H9 (cell line): Measurements from ENCODE around the gene LATS2. TPM values are rescaled to one million over a fixed set of nuclear protein-coding genes. Genes with fewer than 3 reads are reported as not detected.

Experiments used
- DNase-seq: peaks from one replicate; pipeline ENCODE4 v3.0.0-alpha.2; 2017
- H2AFZ ChIP-seq: one replicate; pipeline ENCODE4 v1.6.1; 2013; ENCODE audit warnings: mild to moderate bottlenecking, low read length, control low read depth, moderate library complexity
- H2AK5ac ChIP-seq: 2 replicates; pipeline ENCODE4 v1.6.1; 2013; ENCODE audit warnings: low read length, control low read depth, mixed read lengths; ENCODE audit not compliant: insufficient read length
- H2BK120ac ChIP-seq: one replicate; pipeline ENCODE4 v1.6.1; 2013; ENCODE audit warnings: low read depth, mild to moderate bottlenecking, low read length, control low read depth, inconsistent platforms; ENCODE audit not compliant: poor library complexity, severe bottlenecking
- H2BK12ac ChIP-seq: 2 replicates; pipeline ENCODE4 v1.6.1; 2013; ENCODE audit warnings: low read length, control low read depth, mixed read lengths, low read depth; ENCODE audit not compliant: insufficient read length
- H2BK15ac ChIP-seq: 2 replicates; pipeline ENCODE4 v1.6.1; 2013; ENCODE audit warnings: low read depth, low read length, control low read depth
- H2BK20ac ChIP-seq: one replicate; pipeline ENCODE4 v1.6.1; 2013; ENCODE audit warnings: low read depth, mild to moderate bottlenecking, low read length, control low read depth, inconsistent platforms; ENCODE audit not compliant: poor library complexity, severe bottlenecking
- H2BK5ac ChIP-seq: 2 replicates; pipeline ENCODE4 v1.6.1; 2013; ENCODE audit warnings: low read length, control low read depth, mixed read lengths; ENCODE audit not compliant: insufficient read length
- H3K14ac ChIP-seq: 2 replicates; pipeline ENCODE4 v1.6.1; 2013; ENCODE audit warnings: low read length, control low read depth; ENCODE audit not compliant: insufficient read depth
- H3K18ac ChIP-seq: 2 replicates; pipeline ENCODE4 v1.6.1; 2013; ENCODE audit warnings: low read depth, mild to moderate bottlenecking, mixed read lengths, low read length, control low read depth; ENCODE audit not compliant: insufficient read length
- H3K23ac ChIP-seq: 2 replicates; pipeline ENCODE4 v1.6.1; 2013; ENCODE audit warnings: low read length, control low read depth, mixed read lengths, low read depth; ENCODE audit not compliant: insufficient read length
- H3K23me2 ChIP-seq: 2 replicates; pipeline ENCODE4 v1.6.1; 2013; ENCODE audit warnings: low read depth, mild to moderate bottlenecking, mixed read lengths, low read length, control low read depth; ENCODE audit not compliant: insufficient read length, poor library complexity, severe bottlenecking
- H3K27ac ChIP-seq: 2 replicates; pipeline ENCODE4 v1.5.1; 2013; ENCODE audit warnings: low read length, control low read depth, mixed read lengths, low read depth; ENCODE audit not compliant: insufficient read length
- H3K27me3 ChIP-seq: 2 replicates; pipeline ENCODE4 v1.6.1; 2013; ENCODE audit warnings: low read length, control low read depth, inconsistent platforms; ENCODE audit not compliant: insufficient read depth
- H3K4ac ChIP-seq: 2 replicates; pipeline ENCODE4 v1.6.1; 2013; ENCODE audit warnings: low read depth, mild to moderate bottlenecking, control low read depth, inconsistent platforms, low read length, moderate library complexity
- H3K4me1 ChIP-seq: 2 replicates; pipeline ENCODE4 v1.6.1; 2013; ENCODE audit warnings: low read length, control low read depth, inconsistent platforms; ENCODE audit not compliant: insufficient read depth
- H3K4me2 ChIP-seq: 2 replicates; pipeline ENCODE4 v1.6.1; 2013; ENCODE audit warnings: low read length, control low read depth, mixed read lengths; ENCODE audit not compliant: insufficient read length, insufficient read depth
- H3K56ac ChIP-seq: 2 replicates; pipeline ENCODE4 v1.6.1; 2013; ENCODE audit warnings: low read depth, mild to moderate bottlenecking, mixed read lengths, low read length, control low read depth; ENCODE audit not compliant: insufficient read length
- H3K79me1 ChIP-seq: 2 replicates; pipeline ENCODE4 v1.6.1; 2013; ENCODE audit warnings: low read depth, mild to moderate bottlenecking, moderate library complexity, low read length, control low read depth, inconsistent platforms; ENCODE audit not compliant: insufficient read depth, poor library complexity, severe bottlenecking
- H3K79me2 ChIP-seq: 2 replicates; pipeline ENCODE4 v1.6.1; 2013; ENCODE audit warnings: low read length, control low read depth, inconsistent platforms; ENCODE audit not compliant: insufficient read depth
- H3K9ac ChIP-seq: 2 replicates; pipeline ENCODE4 v1.6.1; 2013; ENCODE audit warnings: low read length, control low read depth, mixed read lengths; ENCODE audit not compliant: insufficient read length; ENCODE audit errors: extremely low read depth
- H3K9me3 ChIP-seq: one replicate; pipeline ENCODE4 v1.6.1; 2013; ENCODE audit warnings: low read depth, low read length, inconsistent platforms; ENCODE audit not compliant: control insufficient read depth
- H3T11ph ChIP-seq: one replicate; pipeline ENCODE4 v1.6.1; 2013; ENCODE audit warnings: mild to moderate bottlenecking, low read length, control low read depth, inconsistent platforms
- H4K20me1 ChIP-seq: one replicate; pipeline ENCODE4 v1.6.1; 2013; ENCODE audit not compliant: control insufficient read depth, insufficient read length, insufficient read depth
- H4K5ac ChIP-seq: 2 replicates; pipeline ENCODE4 v1.6.1; 2013; ENCODE audit warnings: low read depth, mild to moderate bottlenecking, mixed read lengths, low read length, control low read depth; ENCODE audit not compliant: insufficient read length
- H4K8ac ChIP-seq: replicated peaks from 2 replicates; pipeline ENCODE4 v1.6.1; 2013; ENCODE audit warnings: low read length, control low read depth, mixed read lengths, low read depth; ENCODE audit not compliant: insufficient read length
- H4K91ac ChIP-seq: 2 replicates; pipeline ENCODE4 v1.6.1; 2013; ENCODE audit warnings: low read depth, mild to moderate bottlenecking, moderate library complexity, mixed read lengths, low read length, control low read depth; ENCODE audit not compliant: insufficient read length
- H3K27ac Mint-ChIP-seq, 3 experiments: 2 replicates in 2 of 3; 3 replicates in 1 of 3; pipeline ENCODE4 v1.8.0; 2020 to 2021; ENCODE audit warnings: mixed read lengths in 3 of 3, mild to moderate bottlenecking in 1 of 3, moderate library complexity in 1 of 3
- H3K27me3 Mint-ChIP-seq: 2 replicates; pipeline ENCODE4 v1.8.0; 2021; ENCODE audit warnings: low read depth, mild to moderate bottlenecking, moderate library complexity, mixed read lengths
- H3K36me3 Mint-ChIP-seq, 3 experiments: 2 replicates in 2 of 3; 3 replicates in 1 of 3; pipeline ENCODE4 v1.8.0; 2020 to 2021; ENCODE audit warnings: low read depth in 3 of 3, mixed read lengths in 3 of 3; ENCODE audit not compliant: insufficient read depth in 1 of 3
- H3K4me1 Mint-ChIP-seq, 2 experiments: 2 replicates each; pipeline ENCODE4 v1.8.0; 2020; ENCODE audit warnings: mixed read lengths in 2 of 2
- H3K4me3 Mint-ChIP-seq, 2 experiments: 2 replicates in 1 of 2; 3 replicates in 1 of 2; pipeline ENCODE4 v1.8.0; 2020 to 2021; ENCODE audit warnings: mild to moderate bottlenecking in 2 of 2, mixed read lengths in 2 of 2, moderate library complexity in 1 of 2
- H3K9me3 Mint-ChIP-seq, 2 experiments: 2 replicates in 1 of 2; 3 replicates in 1 of 2; pipeline ENCODE4 v1.8.0; 2020; ENCODE audit warnings: mild to moderate bottlenecking in 2 of 2, mixed read lengths in 2 of 2, moderate library complexity in 1 of 2
- WGBS: extraction: QIAGEN DNeasy Blood & Tissue Kit; methylation state at CpG from one replicate; pipeline ENCODE4 v1.1.7; 2013; ENCODE audit warnings: missing lambda C conversion rate, low lambda C conversion rate, mixed read lengths; ENCODE audit not compliant: insufficient read length; ENCODE audit errors: extremely low coverage; 5-methylcytosine and 5-hydroxymethylcytosine counted together
- total RNA-seq: library from RNA; stranded (reverse); gene quantifications from 2 replicates; pipeline ENCODE4 v1.2.1, GENCODE V29; 2021
- TF ChIP-seq, protein P1 (sequence below): fragments of 200-600 bp; sonication (generic); conservative IDR thresholded peaks from 3 replicates; pipeline ENCODE4 v1.8.0; 2021; ENCODE audit warnings: antibody characterized with exemption, mild to moderate bottlenecking

LATS2 gene
- total RNA-seq, 1 experiment from 2014 or later = 20.0 TPM

DNA sequence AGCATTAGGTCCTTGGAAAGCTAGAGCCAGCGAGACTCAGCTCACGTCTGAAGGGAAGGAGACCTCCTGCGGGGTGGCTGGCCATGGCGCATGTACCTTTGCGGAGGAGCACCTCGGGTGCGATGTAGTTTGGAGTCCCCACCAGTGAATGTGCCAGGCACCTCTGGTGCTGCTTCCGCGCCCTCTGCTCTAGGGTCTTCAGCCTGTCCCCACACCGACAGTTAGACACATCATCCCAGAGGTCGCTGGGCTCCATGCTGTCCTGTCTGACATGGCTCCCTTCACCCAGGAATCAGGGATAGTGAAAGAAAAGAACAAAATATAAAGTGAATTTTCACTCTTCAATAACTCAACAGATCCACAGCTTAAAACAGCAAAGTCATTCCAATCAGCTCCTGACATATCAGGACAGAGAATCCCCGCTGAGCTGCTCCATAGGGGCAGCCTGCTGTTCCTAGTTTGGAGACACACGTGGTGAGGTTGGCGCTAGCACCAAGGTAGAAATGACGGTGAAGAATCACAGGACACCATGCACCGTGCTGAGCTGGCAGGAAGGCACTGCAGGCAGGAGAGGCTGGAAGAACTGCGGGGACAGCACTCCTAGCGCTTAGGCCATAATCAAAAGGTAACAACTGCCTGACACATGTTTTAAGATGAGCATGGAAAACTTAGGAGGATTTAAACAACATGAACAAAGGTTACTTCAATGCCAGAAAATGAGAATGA, 79.9 kb downstream of the LATS2 start:
- Mint-ChIP-seq H3K4me3 (no peak overlapping the region), H3K27me3 (no peaks in the 10 kb centered on the region), H3K9me3 (no peaks in the 10 kb centered on the region), H3K4me1 (no peaks in the 10 kb centered on the region), H3K36me3 (peaks cover 24 to 72% (median 69%) of the 10 kb centered on the region in 3 experiments; a peak in 6 of 7 replicates), H3K27ac (peak overlapping the region in 1 of 3 experiments; percentile 91; a peak in 3 of 7 replicates)
- H2AFZ ChIP-seq = no peak overlapping the region
- no peak overlapping the region for H3K27ac ChIP-seq
- H4K8ac ChIP-seq = no peak overlapping the region
- H4K91ac ChIP-seq = no peak overlapping the region
- H3K23ac ChIP-seq = no peak overlapping the region
- TF ChIP-seq, protein P1, sequence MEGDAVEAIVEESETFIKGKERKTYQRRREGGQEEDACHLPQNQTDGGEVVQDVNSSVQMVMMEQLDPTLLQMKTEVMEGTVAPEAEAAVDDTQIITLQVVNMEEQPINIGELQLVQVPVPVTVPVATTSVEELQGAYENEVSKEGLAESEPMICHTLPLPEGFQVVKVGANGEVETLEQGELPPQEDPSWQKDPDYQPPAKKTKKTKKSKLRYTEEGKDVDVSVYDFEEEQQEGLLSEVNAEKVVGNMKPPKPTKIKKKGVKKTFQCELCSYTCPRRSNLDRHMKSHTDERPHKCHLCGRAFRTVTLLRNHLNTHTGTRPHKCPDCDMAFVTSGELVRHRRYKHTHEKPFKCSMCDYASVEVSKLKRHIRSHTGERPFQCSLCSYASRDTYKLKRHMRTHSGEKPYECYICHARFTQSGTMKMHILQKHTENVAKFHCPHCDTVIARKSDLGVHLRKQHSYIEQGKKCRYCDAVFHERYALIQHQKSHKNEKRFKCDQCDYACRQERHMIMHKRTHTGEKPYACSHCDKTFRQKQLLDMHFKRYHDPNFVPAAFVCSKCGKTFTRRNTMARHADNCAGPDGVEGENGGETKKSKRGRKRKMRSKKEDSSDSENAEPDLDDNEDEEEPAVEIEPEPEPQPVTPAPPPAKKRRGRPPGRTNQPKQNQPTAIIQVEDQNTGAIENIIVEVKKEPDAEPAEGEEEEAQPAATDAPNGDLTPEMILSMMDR = no peak
- H3K4me1 ChIP-seq = no peaks in the 10 kb centered on the region
- no peak overlapping the region for H2BK5ac ChIP-seq
- peaks cover 3% of the 10 kb centered on the region for H3K79me1 ChIP-seq
- no peak overlapping the region for H3K18ac ChIP-seq
- no CpG with 5 or more reads among the region's 18 CpGs for WGBS
- no peak overlapping the region for H4K5ac ChIP-seq
- no peak overlapping the region for H3K4me2 ChIP-seq
- H3K14ac ChIP-seq = no peak overlapping the region
- no peak overlapping the region for H3K56ac ChIP-seq
- H2BK15ac ChIP-seq = no peak overlapping the region
- H2BK20ac ChIP-seq = no peak overlapping the region
- H3K27me3 ChIP-seq = no peaks in the 10 kb centered on the region
- H3K23me2 ChIP-seq = no peaks in the 10 kb centered on the region
- no peaks in the 10 kb centered on the region for H3K79me2 ChIP-seq
- H2AK5ac ChIP-seq = no peak overlapping the region
- no peak overlapping the region for H3K9ac ChIP-seq
- H3K4ac ChIP-seq = no peak overlapping the region
- no peak overlapping the region for H2BK120ac ChIP-seq
- no peak overlapping the region for H2BK12ac ChIP-seq
- H3T11ph ChIP-seq = no peak overlapping the region
- H3K9me3 ChIP-seq = no peaks in the 10 kb centered on the region
- H4K20me1 ChIP-seq = no peaks in the 10 kb centered on the region
- no peak for DNase-seq
